Chondrocyte (in vitro differentiated cells): Measurements from ENCODE around the gene ATN1. TPM values are rescaled to one million over a fixed set of nuclear protein-coding genes. Genes with fewer than 3 reads are reported as not detected.
A peak's percentile ranks its signal among the peaks of the same experiment; 100 is the strongest.

Experiments used
- DNase-seq: peaks from one replicate; pipeline ENCODE4 v3.0.0; 2021; ENCODE audit warnings: mixed read lengths, low spot score
- H3K27ac Mint-ChIP-seq: one replicate; pipeline ENCODE4 v1.8.0; 2021; ENCODE audit warnings: mild to moderate bottlenecking, moderate library complexity, mixed read lengths; ENCODE audit not compliant: unreplicated experiment
- H3K27me3 Mint-ChIP-seq: 2 replicates; pipeline ENCODE4 v1.8.0; 2021; ENCODE audit warnings: low read depth, mixed read lengths
- H3K36me3 Mint-ChIP-seq: 2 replicates; pipeline ENCODE4 v1.8.0; 2021; ENCODE audit warnings: low read depth, mixed read lengths
- H3K4me1 Mint-ChIP-seq: 2 replicates; pipeline ENCODE4 v1.8.0; 2021; ENCODE audit warnings: low read depth, mild to moderate bottlenecking, mixed read lengths
- H3K4me3 Mint-ChIP-seq: one replicate; pipeline ENCODE4 v1.8.0; 2021; ENCODE audit warnings: mild to moderate bottlenecking, moderate library complexity, mixed read lengths; ENCODE audit not compliant: unreplicated experiment
- H3K9me3 Mint-ChIP-seq: 2 replicates; pipeline ENCODE4 v1.8.0; 2021; ENCODE audit warnings: low read depth, mixed read lengths
- CTCF ChIP-seq: fragments of 200-600 bp; sonication (generic); IDR thresholded peaks from 2 replicates; pipeline ENCODE4 v1.5.0; 2021; ENCODE audit warnings: antibody characterized with exemption, mild to moderate bottlenecking, moderate library complexity
- total RNA-seq: library from RNA; stranded (reverse); gene quantifications from 3 replicates; pipeline ENCODE4 v1.2.1, GENCODE V29; 2021

ATN1 gene
- total RNA-seq, 1 donor from 2014 or later, result 103 TPM

- Mint-ChIP-seq H3K4me1 (peaks cover 20% of the 10 kb centered on the region), H3K9me3 (no peaks in the 10 kb centered on the region), H3K36me3 (no peaks in the 10 kb centered on the region), H3K27ac (no peak overlapping the region), H3K4me3 (no peak overlapping the region), H3K27me3 (no peaks in the 10 kb centered on the region)
- DNase-seq, result peak; percentile 78
- TF ChIP-seq CTCF, result no peak
These were observed 25.9 kb downstream of the ATN1 start for GRCh38 chr12:6953442-6954315.

GRCh38 chr12:6954316-6955107 is 26.8 kb downstream of the ATN1 start:
- H3K36me3 Mint-ChIP-seq, result no peaks in the 10 kb centered on the region
- H3K4me3 Mint-ChIP-seq, result no peak overlapping the region
- no peak for TF ChIP-seq CTCF
- no peaks in the 10 kb centered on the region for H3K9me3 Mint-ChIP-seq
- H3K4me1 Mint-ChIP-seq, result peaks cover 26% of the 10 kb centered on the region
- no peak overlapping the region for H3K27ac Mint-ChIP-seq
- peak; percentile 81 for DNase-seq
- no peaks in the 10 kb centered on the region for H3K27me3 Mint-ChIP-seq

- Mint-ChIP-seq H3K27ac (no peak overlapping the region), H3K9me3 (no peaks in the 10 kb centered on the region), H3K4me1 (peaks cover 26% of the 10 kb centered on the region), H3K27me3 (no peaks in the 10 kb centered on the region), H3K4me3 (no peak overlapping the region), H3K36me3 (no peaks in the 10 kb centered on the region)
- no peak for TF ChIP-seq CTCF
- peak; percentile 66 for DNase-seq
These were observed 27.6 kb downstream of the ATN1 start for GRCh38 chr12:6955108-6956020.

GRCh38 chr12:6956021-6956727 is 28.4 kb downstream of the ATN1 start:
- peak; percentile 68 for DNase-seq
- no peak overlapping the region for H3K27ac Mint-ChIP-seq
- peaks cover 26% of the 10 kb centered on the region for H3K4me1 Mint-ChIP-seq
- no peaks in the 10 kb centered on the region for H3K27me3 Mint-ChIP-seq
- no peaks in the 10 kb centered on the region for H3K9me3 Mint-ChIP-seq
- no peak for TF ChIP-seq CTCF
- H3K36me3 Mint-ChIP-seq, result no peaks in the 10 kb centered on the region
- no peak overlapping the region for H3K4me3 Mint-ChIP-seq
